GM13976 (cell line): ENCODE results near the gene CACNG5.

ENCODE experiments used
- DNase-seq: peaks from one replicate; pipeline ENCODE4 v3.0.0; 2012; ENCODE audit warnings: low spot score
- CTCF ChIP-seq: IDR thresholded peaks from 2 replicates; pipeline ENCODE4 v1.5.1; 2012; ENCODE audit warnings: borderline replicate concordance, mild to moderate bottlenecking; ENCODE audit not compliant: insufficient read depth; ENCODE audit errors: extremely low read depth, missing control alignments, control extremely low read depth
- in situ Hi-C: fragments of 300-500 bp; cut with MboI; formaldehyde crosslinking; loops from one replicate; pipeline ENCODE4 v1.12.0; 2022; ENCODE audit warnings: low sequenced_read_pairs, mixed read lengths, inconsistent platforms; ENCODE audit not compliant: unreplicated experiment

CACNG5 gene

GRCh38 chr17:66841744-66842143, 6.8 kb downstream of the CACNG5 start:
- in situ Hi-C loops: no loop called here
- no peak for DNase-seq
- TF ChIP-seq CTCF: no peak

GRCh38 chr17:66842505-66842904, 7.6 kb downstream of the CACNG5 start:
- no peak for DNase-seq
- in situ Hi-C loops: no loop called here
- no peak for TF ChIP-seq CTCF

- TF ChIP-seq CTCF: no peak
- in situ Hi-C loops: no loop called here
- no peak for DNase-seq
Observed at GRCh38 chr17:66842959-66843358, 8.0 kb downstream of the CACNG5 start.

GRCh38 chr17:66843627-66844026, 8.7 kb downstream of the CACNG5 start:
- in situ Hi-C loops: no loop called here
- TF ChIP-seq CTCF: no peak
- DNase-seq: no peak

GRCh38 chr17:66847704-66848103, 12.8 kb downstream of the CACNG5 start:
- in situ Hi-C loops: no loop called here
- no peak for DNase-seq
- TF ChIP-seq CTCF: no peak

GRCh38 chr17:66848496-66848895, 13.6 kb downstream of the CACNG5 start:
- TF ChIP-seq CTCF: no peak
- no peak for DNase-seq
- in situ Hi-C loops: no loop called here
